Frontal cortex (tissue), 4 donors: Measurements from ENCODE around the gene TAGAP. TPM values are rescaled to one million over a fixed set of nuclear protein-coding genes. Genes with fewer than 3 reads are reported as not detected.
A peak's percentile ranks its signal among the peaks of the same experiment; 100 is the strongest.

Experiments
- DNase-seq, 2 donors: peaks; one replicate each; pipeline ENCODE4 v3.0.0; 2012; ENCODE audit warnings: low spot score in 2 of 2
- FAIRE-seq: peaks from 2 replicates; lab custom pipeline; 2012; peaks lifted over from hg19 to GRCh38; lab: Jason Lieb, UNC
- total RNA-seq: library from RNA; depleted of rRNA; stranded (reverse); fragments of >200 nt; gene quantifications from one replicate; pipeline ENCODE4 v1.2.3, GENCODE V29; 2014
- donor health status: control.
- donor health status: control.
- donor health status: control.

TAGAP gene
- 0.82 TPM for total RNA-seq

GRCh38 chr6:159044899-159045727 is at the start of gene TAGAP:
Gene TAGAP, minus strand, starts transcription at chr6:159044991. Its CDS starts 845 bp downstream, at chr6:159044146.
- DNase-seq (peak in 1 of 2 donors; percentile 27), FAIRE-seq (no peak)

GRCh38 chr6:159093609-159094443 is 49.0 kb upstream of the TAGAP start:
- DNase-seq (no peak), FAIRE-seq (no peak)

- FAIRE-seq = no peak
- no peak for DNase-seq
Observed at GRCh38 chr6:159092631-159093030, 47.8 kb upstream of the TAGAP start.

GRCh38 chr6:159090530-159091480 is 46.0 kb upstream of the TAGAP start:
- FAIRE-seq = no peak
- no peak for DNase-seq

- FAIRE-seq (no peak), DNase-seq (no peak)
Observed at GRCh38 chr6:159089909-159090308, 45.1 kb upstream of the TAGAP start.

- DNase-seq (no peak), FAIRE-seq (no peak)
Observed at GRCh38 chr6:159089443-159089842, 44.7 kb upstream of the TAGAP start.

GRCh38 chr6:159086033-159086618 is 41.3 kb upstream of the TAGAP start:
- FAIRE-seq = no peak
- no peak for DNase-seq

- no peak for DNase-seq
- no peak for FAIRE-seq
Observed at GRCh38 chr6:159085396-159085895, 40.7 kb upstream of the TAGAP start.

- DNase-seq = no peak
- FAIRE-seq = no peak
Observed at GRCh38 chr6:159084493-159085091, 39.8 kb upstream of the TAGAP start.

GRCh38 chr6:159083146-159083545 is 38.4 kb upstream of the TAGAP start:
- no peak for DNase-seq
- FAIRE-seq = no peak

- DNase-seq (no peak), FAIRE-seq (no peak)
Observed at GRCh38 chr6:159082039-159082815, 37.4 kb upstream of the TAGAP start.

GRCh38 chr6:159080217-159080976 is 35.6 kb upstream of the TAGAP start:
- no peak for DNase-seq

GRCh38 chr6:159079367-159079766 is 34.6 kb upstream of the TAGAP start:
- DNase-seq (no peak), FAIRE-seq (no peak)

More at GRCh38 chr6:159080217-159080976, 35.6 kb upstream of the TAGAP start:
- no peak for FAIRE-seq

GRCh38 chr6:159077123-159077522 is 32.3 kb upstream of the TAGAP start:
- DNase-seq = no peak
- no peak for FAIRE-seq

GRCh38 chr6:159075506-159076228 is 30.9 kb upstream of the TAGAP start:
- FAIRE-seq (no peak), DNase-seq (no peak)

- no peak for DNase-seq
- no peak for FAIRE-seq
Observed at GRCh38 chr6:159074876-159075275, 30.1 kb upstream of the TAGAP start.
